ENCODE data around the gene SMYD3. TPM values are rescaled to one million over a fixed set of nuclear protein-coding genes. Genes with fewer than 3 reads are reported as not detected.

The SMYD3 gene
- total and polyA plus RNA-seq, 2 of the 13 experiments (the other 11 are each of a cell fraction or from before 2014, with no cell fraction given): 27.7 to 35.8 TPM

GRCh38 chr1:245822996-245823395 lies 684.1 kb downstream of the SMYD3 start (continued):
- TF ChIP-seq, protein P1, sequence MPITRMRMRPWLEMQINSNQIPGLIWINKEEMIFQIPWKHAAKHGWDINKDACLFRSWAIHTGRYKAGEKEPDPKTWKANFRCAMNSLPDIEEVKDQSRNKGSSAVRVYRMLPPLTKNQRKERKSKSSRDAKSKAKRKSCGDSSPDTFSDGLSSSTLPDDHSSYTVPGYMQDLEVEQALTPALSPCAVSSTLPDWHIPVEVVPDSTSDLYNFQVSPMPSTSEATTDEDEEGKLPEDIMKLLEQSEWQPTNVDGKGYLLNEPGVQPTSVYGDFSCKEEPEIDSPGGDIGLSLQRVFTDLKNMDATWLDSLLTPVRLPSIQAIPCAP (CRISPR knock-in tag; IDR thresholded peaks at IDR 0.05; ENCODE audit: low read depth): no peak
- no peak for TF ChIP-seq ZNF567 (CRISPR knock-in tag; IDR thresholded peaks at IDR 0.05; ENCODE audit: borderline replicate concordance)
- no peak for TF ChIP-seq MBNL3 (CRISPR knock-in tag; conservative IDR thresholded peaks at IDR 0.05)
- peak; percentile 74 for TF ChIP-seq FOSL2 (CRISPR knock-in tag; IDR thresholded peaks at IDR 0.05)
- no peak for TF ChIP-seq KDM3A (CRISPR knock-in tag; IDR thresholded peaks at IDR 0.05; ENCODE audit: low read depth)
- no peak for TF ChIP-seq ZNF354B (CRISPR knock-in tag; IDR thresholded peaks at IDR 0.05)
- no peak for TF ChIP-seq ZNF773 (CRISPR knock-in tag; IDR thresholded peaks at IDR 0.05; ENCODE audit: borderline replicate concordance)
- no peak for TF ChIP-seq MIXL1 (CRISPR knock-in tag; IDR thresholded peaks at IDR 0.05)
- TF ChIP-seq, protein P2, sequence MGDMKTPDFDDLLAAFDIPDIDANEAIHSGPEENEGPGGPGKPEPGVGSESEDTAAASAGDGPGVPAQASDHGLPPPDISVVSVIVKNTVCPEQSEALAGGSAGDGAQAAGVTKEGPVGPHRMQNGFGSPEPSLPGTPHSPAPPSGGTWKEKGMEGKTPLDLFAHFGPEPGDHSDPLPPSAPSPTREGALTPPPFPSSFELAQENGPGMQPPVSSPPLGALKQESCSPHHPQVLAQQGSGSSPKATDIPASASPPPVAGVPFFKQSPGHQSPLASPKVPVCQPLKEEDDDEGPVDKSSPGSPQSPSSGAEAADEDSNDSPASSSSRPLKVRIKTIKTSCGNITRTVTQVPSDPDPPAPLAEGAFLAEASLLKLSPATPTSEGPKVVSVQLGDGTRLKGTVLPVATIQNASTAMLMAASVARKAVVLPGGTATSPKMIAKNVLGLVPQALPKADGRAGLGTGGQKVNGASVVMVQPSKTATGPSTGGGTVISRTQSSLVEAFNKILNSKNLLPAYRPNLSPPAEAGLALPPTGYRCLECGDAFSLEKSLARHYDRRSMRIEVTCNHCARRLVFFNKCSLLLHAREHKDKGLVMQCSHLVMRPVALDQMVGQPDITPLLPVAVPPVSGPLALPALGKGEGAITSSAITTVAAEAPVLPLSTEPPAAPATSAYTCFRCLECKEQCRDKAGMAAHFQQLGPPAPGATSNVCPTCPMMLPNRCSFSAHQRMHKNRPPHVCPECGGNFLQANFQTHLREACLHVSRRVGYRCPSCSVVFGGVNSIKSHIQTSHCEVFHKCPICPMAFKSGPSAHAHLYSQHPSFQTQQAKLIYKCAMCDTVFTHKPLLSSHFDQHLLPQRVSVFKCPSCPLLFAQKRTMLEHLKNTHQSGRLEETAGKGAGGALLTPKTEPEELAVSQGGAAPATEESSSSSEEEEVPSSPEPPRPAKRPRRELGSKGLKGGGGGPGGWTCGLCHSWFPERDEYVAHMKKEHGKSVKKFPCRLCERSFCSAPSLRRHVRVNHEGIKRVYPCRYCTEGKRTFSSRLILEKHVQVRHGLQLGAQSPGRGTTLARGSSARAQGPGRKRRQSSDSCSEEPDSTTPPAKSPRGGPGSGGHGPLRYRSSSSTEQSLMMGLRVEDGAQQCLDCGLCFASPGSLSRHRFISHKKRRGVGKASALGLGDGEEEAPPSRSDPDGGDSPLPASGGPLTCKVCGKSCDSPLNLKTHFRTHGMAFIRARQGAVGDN (CRISPR knock-in tag; IDR thresholded peaks at IDR 0.05): peak; percentile 19; the same call in 1 of the 2 replicates
- no peak for TF ChIP-seq HNF4G (IDR thresholded peaks at IDR 0.05; ENCODE audit: borderline replicate concordance, low read depth, low read length)
- no peak for TF ChIP-seq HNF4G (CRISPR knock-in tag; IDR thresholded peaks at IDR 0.05; ENCODE audit: borderline replicate concordance, low read depth)
- TF ChIP-seq WIZ (CRISPR knock-in tag; IDR thresholded peaks at IDR 0.05): no peak
- no peak for TF ChIP-seq NFE2 (CRISPR knock-in tag; IDR thresholded peaks at IDR 0.05)
- TF ChIP-seq SOX5 (CRISPR knock-in tag; IDR thresholded peaks at IDR 0.05; ENCODE audit: borderline replicate concordance): peak; percentile 36; the same call in 1 of the 2 replicates
- no peak for TF ChIP-seq SNAI1 (CRISPR knock-in tag; IDR thresholded peaks at IDR 0.05; ENCODE audit: borderline replicate concordance)
- no peak for TF ChIP-seq TAF1 (CRISPR knock-in tag; IDR thresholded peaks at IDR 0.05)
- no peak for TF ChIP-seq ZNF501 (CRISPR knock-in tag; IDR thresholded peaks at IDR 0.05)
- no peak for TF ChIP-seq RFXAP (CRISPR knock-in tag; IDR thresholded peaks at IDR 0.05; ENCODE audit: borderline replicate concordance)
- TF ChIP-seq XBP1 (CRISPR knock-in tag; IDR thresholded peaks at IDR 0.05): no peak
- TF ChIP-seq CEBPB (IDR thresholded peaks at IDR 0.05; ENCODE audit: borderline replicate concordance, low read depth, low read length): peak; percentile 57; the same call in 1 of the 2 replicates
- no peak for TF ChIP-seq ZNF841 (CRISPR knock-in tag; IDR thresholded peaks at IDR 0.05; ENCODE audit: borderline replicate concordance)
- TF ChIP-seq GMEB1 (CRISPR knock-in tag; IDR thresholded peaks at IDR 0.05; ENCODE audit: borderline replicate concordance): no peak
- TF ChIP-seq, protein P3, sequence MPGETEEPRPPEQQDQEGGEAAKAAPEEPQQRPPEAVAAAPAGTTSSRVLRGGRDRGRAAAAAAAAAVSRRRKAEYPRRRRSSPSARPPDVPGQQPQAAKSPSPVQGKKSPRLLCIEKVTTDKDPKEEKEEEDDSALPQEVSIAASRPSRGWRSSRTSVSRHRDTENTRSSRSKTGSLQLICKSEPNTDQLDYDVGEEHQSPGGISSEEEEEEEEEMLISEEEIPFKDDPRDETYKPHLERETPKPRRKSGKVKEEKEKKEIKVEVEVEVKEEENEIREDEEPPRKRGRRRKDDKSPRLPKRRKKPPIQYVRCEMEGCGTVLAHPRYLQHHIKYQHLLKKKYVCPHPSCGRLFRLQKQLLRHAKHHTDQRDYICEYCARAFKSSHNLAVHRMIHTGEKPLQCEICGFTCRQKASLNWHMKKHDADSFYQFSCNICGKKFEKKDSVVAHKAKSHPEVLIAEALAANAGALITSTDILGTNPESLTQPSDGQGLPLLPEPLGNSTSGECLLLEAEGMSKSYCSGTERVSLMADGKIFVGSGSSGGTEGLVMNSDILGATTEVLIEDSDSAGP (CRISPR knock-in tag; IDR thresholded peaks at IDR 0.05; ENCODE audit: borderline replicate concordance): no peak
- TF ChIP-seq FOXP1 (IDR thresholded peaks at IDR 0.05): no peak
- no peak for TF ChIP-seq FOXP1 (CRISPR knock-in tag; IDR thresholded peaks at IDR 0.05)
